Transverse colon (tissue), 4 donors: Measurements from ENCODE around the gene RPGRIP1.

Experiments used
- CTCF ChIP-seq, 5 experiments: fragments of 200-600 bp in 3 of 5; fragments of 450-650 bp in 2 of 5; sonication (generic) in 3 of 5; IDR thresholded peaks; 1 replicate in 2 of 5; 2 replicates in 3 of 5; pipeline ENCODE4 v1.5.1; 2016 to 2017; ENCODE audit warnings: antibody characterized with exemption in 5 of 5, inconsistent platforms in 3 of 5, mild to moderate bottlenecking in 2 of 5, moderate library complexity in 1 of 5
- POLR2A ChIP-seq: fragments of 450-650 bp; IDR thresholded peaks from one replicate; pipeline ENCODE4 v1.6.1; 2016; ENCODE audit warnings: antibody characterized with exemption, mild to moderate bottlenecking, moderate library complexity
- POLR2AphosphoS5 ChIP-seq, 3 donors: sonication (generic); formaldehyde crosslinking; IDR thresholded peaks; one replicate each; pipeline ENCODE4 v1.6.1; 2016; ENCODE audit warnings: antibody characterized with exemption in 3 of 3

DNA sequence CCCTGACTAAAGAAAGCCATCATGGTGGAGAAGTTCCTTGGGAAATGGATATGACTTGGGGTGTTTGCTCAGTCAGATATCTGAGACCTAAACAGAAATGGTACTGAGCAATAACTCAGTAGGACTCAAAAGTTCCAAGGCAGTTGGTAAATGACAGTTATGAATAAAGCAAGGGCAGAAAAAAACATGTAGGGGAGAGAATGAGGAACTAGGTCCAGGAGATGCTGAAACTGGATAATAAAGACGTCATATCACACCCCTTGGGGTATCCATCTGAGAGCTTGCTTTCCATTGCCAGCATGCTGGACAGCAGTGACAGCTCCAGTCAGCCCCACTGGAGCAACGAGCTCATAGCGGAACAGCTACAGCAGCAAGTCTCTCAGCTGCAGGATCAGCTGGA lies 37.5 kb downstream of the RPGRIP1 start:
- TF ChIP-seq CTCF (IDR thresholded peaks at IDR 0.05) (no peak), POLR2A (no peak), POLR2AphosphoS5 (IDR thresholded peaks at IDR 0.05) (no peak)
